Heart left ventricle (tissue), 16 donors: ENCODE data around the gene AGTRAP. TPM values are rescaled to one million over a fixed set of nuclear protein-coding genes. Genes with fewer than 3 reads are reported as not detected.

ENCODE experiments used
- ATAC-seq, 4 donors: fragments of 200-7000 bp; cut with Tn5 transposase; one replicate each; pipeline ENCODE4 v1.9.1; 2020 to 2022; ENCODE audit warnings: moderate library complexity in 4 of 4, mild to moderate bottlenecking in 3 of 4, moderate number of reproducible peaks in 1 of 4
- DNase-seq, 5 donors: peaks; one replicate each; pipeline ENCODE4 v3.0.0-alpha.2; 2020
- H3K27ac ChIP-seq, 12 donors: fragments of 200-600 bp; sonication (generic) in 4 of 12; one replicate each; pipeline versions ENCODE4 v1.5.0 to v1.8.0; 2016 to 2022; ENCODE audit warnings: mild to moderate bottlenecking in 2 of 12
- H3K27me3 ChIP-seq, 9 donors: fragments of 200-600 bp; sonication (generic) in 2 of 9; one replicate each; pipeline versions ENCODE4 v1.5.1 to v1.8.0; 2016 to 2022; ENCODE audit warnings: mild to moderate bottlenecking in 3 of 9
- H3K36me3 ChIP-seq, 9 donors: fragments of 200-600 bp; sonication (generic) in 2 of 9; one replicate each; pipeline versions ENCODE4 v1.5.0 to v1.8.0; 2018 to 2022; ENCODE audit warnings: mild to moderate bottlenecking in 2 of 9
- H3K4me1 ChIP-seq, 12 donors: fragments of 200-600 bp; sonication (generic) in 4 of 12; one replicate each; pipeline versions ENCODE4 v1.5.0 to v1.8.0; 2016 to 2022; ENCODE audit warnings: mild to moderate bottlenecking in 3 of 12
- H3K4me3 ChIP-seq, 12 donors: fragments of 200-600 bp; sonication (generic) in 4 of 12; one replicate each; pipeline versions ENCODE4 v1.5.0 to v1.8.0; 2017 to 2022; ENCODE audit warnings: mild to moderate bottlenecking in 9 of 12, moderate library complexity in 4 of 12
- H3K9me3 ChIP-seq, 12 donors: fragments of 200-600 bp; sonication (generic) in 4 of 12; one replicate each; pipeline versions ENCODE4 v1.5.0 to v1.8.0; 2016 to 2022; ENCODE audit warnings: mild to moderate bottlenecking in 1 of 12
- POLR2A ChIP-seq, 2 donors: fragments of 450-650 bp; IDR thresholded peaks; one replicate each; pipeline ENCODE4 v1.6.1; 2017; ENCODE audit warnings: antibody characterized with exemption in 2 of 2, mild to moderate bottlenecking in 2 of 2, moderate library complexity in 2 of 2
- WGBS, 4 donors: extraction: QIAGEN DNeasy Blood & Tissue Kit in 2 of 4; methylation state at CpG; one replicate each; pipeline versions ENCODE4 v1.1.5 to v1.1.7; 2013 to 2018; 5-methylcytosine and 5-hydroxymethylcytosine counted together
- intact Hi-C, 10 donors: fragments of 100-400 bp; cut with DNase I; formaldehyde crosslinking; loops; one replicate each; pipeline versions ENCODE4 v1.11.1 to v1.14.2; 2022
- polyA plus RNA-seq, 2 donors: library from polyadenylated mRNA; stranded (reverse); fragments of 200-250 nt; gene quantifications; one replicate each; pipeline ENCODE4 v1.2.3, GENCODE V29; 2013
- total RNA-seq, 9 donors: library from RNA; depleted of rRNA in 2 of 9; stranded (reverse); fragments of >200 nt in 2 of 9; fragmentation: NEBNext Ultra II Directional in 3 of 9; extraction: Animal tissue kit (Norgen Biotek cat#: 25700) in 3 of 9; gene quantifications; one replicate each; pipeline versions ENCODE4 v1.1.0 to v1.2.4, GENCODE V29; 2016 to 2023
- TF ChIP-seq, protein P1 (sequence below), 12 donors: fragments of 200-600 bp; sonication (generic) in 4 of 12; IDR thresholded peaks; one replicate each; pipeline versions ENCODE4 v1.5.0 to v1.8.0; 2018 to 2022; ENCODE audit warnings: antibody characterized with exemption in 12 of 12, mild to moderate bottlenecking in 5 of 12
- donor health status: ischemic (EF 13 %, LVEDD 7.1; RV severe dilation, severe dysfunction).
- donor health status: healthy with polysubstance abuse.
- donor health status: DM: no; HTN: yes; CAD: no.
- donor health status: DM: no; HTN: no; CAD: no.
- donor health status: ischemic (EF 25% LVEDD 6.9; RV normal size, moderate dysfunction).
- donor health status: ischemic (EF 25% LVEDD 5.7; RV mildly dilated, moderate dysfunction).
- donor health status: healthy.
- donor health status: DM: yes; HTN: yes; CAD: no.
- donor health status: ischemic (EF 35%, LVEDD 5.7; RV mildly dilated, moderate dysfunction).
- donor health status: nonischemic (EF 11% LVEDD 7.7; RV severe dilation, severe dysfunction).
- donor health status: DM: yes; HTN: yes; CAD: no.
- donor health status: PGD.
- donor health status: ischemic (EF 29% LVEDD 5.4; RV normal size, mild dysfunction).
- donor health status: nonischemic (EF 23%, LVEDD 6.1; RV moderate dilation, normal function).

Gene AGTRAP
- total and polyA plus RNA-seq, 11 donors = 11.8 to 134 (median 24.5) TPM

DNA sequence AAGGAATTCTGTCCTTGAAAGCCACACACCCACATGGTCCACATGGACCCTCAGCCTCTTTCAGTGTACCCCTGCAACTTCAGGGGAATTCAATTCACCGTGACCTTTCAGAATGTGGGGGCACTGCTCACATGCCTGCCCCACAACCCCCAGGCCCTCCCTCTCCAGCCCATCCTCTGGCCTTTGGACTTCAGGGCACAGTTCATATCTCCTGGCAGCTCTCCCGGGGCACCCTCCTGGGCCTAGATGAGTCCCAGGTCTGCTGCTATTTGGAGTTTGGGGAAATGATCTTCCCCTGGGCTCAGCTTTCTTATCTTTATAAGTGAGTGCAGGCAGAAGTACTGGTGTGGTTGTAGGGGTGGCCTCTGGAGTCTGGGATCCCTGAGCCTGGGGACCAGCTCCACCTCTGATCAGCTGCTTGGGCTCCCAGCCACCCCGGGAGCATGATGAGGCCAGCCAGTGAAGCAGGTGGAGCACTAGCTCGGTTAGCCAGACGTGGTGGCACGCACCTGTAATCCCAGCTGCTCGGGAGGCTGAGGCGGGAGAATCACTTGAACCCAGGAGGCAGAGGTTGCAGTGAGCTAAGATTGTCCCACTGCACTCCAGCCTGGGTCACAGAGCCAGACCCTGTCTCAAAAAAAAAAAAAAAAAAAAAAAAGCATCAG lies 41.9 kb downstream of the AGTRAP start:
- Histone ChIP-seq H3K27me3 (no peaks in the 10 kb centered on the region), H3K9me3 (no peaks in the 10 kb centered on the region), H3K36me3 (no peaks in the 10 kb centered on the region), H3K27ac (no peak overlapping the region), H3K4me1 (peaks cover 0 to 4% (median 0%) of the 10 kb centered on the region in 12 donors), H3K4me3 (no peak overlapping the region)
- TF ChIP-seq POLR2A (IDR thresholded peaks at IDR 0.05) = no peak
- TF ChIP-seq, protein P1, sequence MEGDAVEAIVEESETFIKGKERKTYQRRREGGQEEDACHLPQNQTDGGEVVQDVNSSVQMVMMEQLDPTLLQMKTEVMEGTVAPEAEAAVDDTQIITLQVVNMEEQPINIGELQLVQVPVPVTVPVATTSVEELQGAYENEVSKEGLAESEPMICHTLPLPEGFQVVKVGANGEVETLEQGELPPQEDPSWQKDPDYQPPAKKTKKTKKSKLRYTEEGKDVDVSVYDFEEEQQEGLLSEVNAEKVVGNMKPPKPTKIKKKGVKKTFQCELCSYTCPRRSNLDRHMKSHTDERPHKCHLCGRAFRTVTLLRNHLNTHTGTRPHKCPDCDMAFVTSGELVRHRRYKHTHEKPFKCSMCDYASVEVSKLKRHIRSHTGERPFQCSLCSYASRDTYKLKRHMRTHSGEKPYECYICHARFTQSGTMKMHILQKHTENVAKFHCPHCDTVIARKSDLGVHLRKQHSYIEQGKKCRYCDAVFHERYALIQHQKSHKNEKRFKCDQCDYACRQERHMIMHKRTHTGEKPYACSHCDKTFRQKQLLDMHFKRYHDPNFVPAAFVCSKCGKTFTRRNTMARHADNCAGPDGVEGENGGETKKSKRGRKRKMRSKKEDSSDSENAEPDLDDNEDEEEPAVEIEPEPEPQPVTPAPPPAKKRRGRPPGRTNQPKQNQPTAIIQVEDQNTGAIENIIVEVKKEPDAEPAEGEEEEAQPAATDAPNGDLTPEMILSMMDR (IDR thresholded peaks at IDR 0.05) = no peak
- 79 to 91% (median 81%) methylated on average over 6 to 8 of the region's 8 CpGs for WGBS, 4 donors
- intact Hi-C loops = no loop called here
- DNase-seq = no peak
- peak in 1 of 4 donors; percentile 10 for ATAC-seq

DNA sequence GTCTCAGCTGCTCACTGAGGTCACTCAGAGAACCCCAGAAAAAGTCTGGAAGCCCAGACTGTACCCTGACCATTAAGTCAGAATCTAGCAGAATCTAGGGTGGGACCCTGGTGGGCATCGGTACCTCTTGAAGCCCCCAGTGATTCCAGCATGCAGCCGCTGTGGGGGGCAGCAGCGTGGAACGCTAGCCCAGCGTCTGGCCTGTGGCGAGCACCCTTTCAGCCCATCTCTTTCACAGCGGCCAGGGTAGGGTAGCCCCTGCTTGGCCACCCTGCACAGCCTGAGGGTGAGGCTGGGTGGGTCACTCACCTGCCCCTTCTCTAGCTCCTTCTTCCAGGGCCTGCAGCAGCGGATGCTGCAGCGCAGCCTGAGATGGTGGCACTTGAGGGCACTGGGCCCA lies 42.4 kb downstream of the AGTRAP start:
- no peak for ATAC-seq
- WGBS, 4 donors = 86 to 98% (median 96%) methylated on average over 6 to 9 of the region's 9 CpGs
- H3K36me3 ChIP-seq = no peaks in the 10 kb centered on the region
- H3K27ac ChIP-seq = no peak overlapping the region
- no peak overlapping the region for H3K4me3 ChIP-seq
- no peak for DNase-seq
- no peaks in the 10 kb centered on the region for H3K9me3 ChIP-seq
- peaks cover 0 to 4% (median 0%) of the 10 kb centered on the region in 12 donors for H3K4me1 ChIP-seq
- intact Hi-C loops = no loop called here
- H3K27me3 ChIP-seq = no peaks in the 10 kb centered on the region
- no peak for TF ChIP-seq POLR2A (IDR thresholded peaks at IDR 0.05)
- TF ChIP-seq, protein P1 (IDR thresholded peaks at IDR 0.05) = no peak

- Histone ChIP-seq H3K4me1 (peaks cover 0 to 4% (median 0%) of the 10 kb centered on the region in 12 donors), H3K9me3 (no peaks in the 10 kb centered on the region), H3K27ac (no peak overlapping the region), H3K27me3 (no peaks in the 10 kb centered on the region), H3K36me3 (no peaks in the 10 kb centered on the region), H3K4me3 (no peak overlapping the region)
- 92 to 95% (median 94%) methylated on average over 15 of the region's 15 CpGs for WGBS, 4 donors
- intact Hi-C loops = no loop called here
- ATAC-seq (no peak), DNase-seq (no peak)
- TF ChIP-seq POLR2A (IDR thresholded peaks at IDR 0.05) = no peak
- TF ChIP-seq, protein P1 (IDR thresholded peaks at IDR 0.05) = no peak
Measured at GRCh38 chr1:11778844-11779623, 43.1 kb downstream of the AGTRAP start.

DNA sequence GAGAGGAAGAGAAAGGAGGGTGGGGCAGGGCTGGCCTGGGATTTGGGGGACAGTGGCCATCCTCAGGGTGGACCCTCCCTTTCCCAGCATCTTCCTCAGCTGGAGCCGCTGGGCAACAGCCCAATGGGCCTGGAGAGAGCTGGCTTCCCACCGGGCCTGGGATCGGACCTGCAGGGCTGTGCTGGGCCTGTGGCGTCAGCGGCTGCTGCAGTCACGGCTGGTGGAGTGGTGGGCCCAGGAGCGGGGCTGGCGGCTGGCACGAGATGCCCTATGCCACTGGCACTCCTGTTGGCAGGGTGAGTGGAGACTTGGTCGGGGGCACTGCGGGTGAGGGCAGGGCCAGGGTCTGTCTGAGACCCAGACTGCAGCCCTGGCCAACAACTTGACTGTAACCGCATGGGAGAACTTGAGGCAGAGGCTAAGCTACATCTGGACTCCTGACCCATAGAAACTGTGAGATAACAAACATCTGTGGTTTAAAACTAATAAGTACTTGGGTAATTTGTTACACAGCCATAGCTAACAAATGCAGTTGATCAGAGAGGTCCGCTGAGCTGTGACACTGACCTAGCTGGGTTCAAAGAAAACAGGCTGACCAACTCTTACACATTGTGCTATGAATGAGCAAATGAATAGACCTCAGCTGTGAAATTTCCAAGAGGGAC lies 43.9 kb downstream of the AGTRAP start:
- Histone ChIP-seq H3K36me3 (no peaks in the 10 kb centered on the region), H3K27me3 (no peaks in the 10 kb centered on the region), H3K9me3 (no peaks in the 10 kb centered on the region), H3K4me1 (peaks cover 0 to 10% (median 5%) of the 10 kb centered on the region in 12 donors), H3K4me3 (no peak overlapping the region), H3K27ac (no peak overlapping the region)
- 86 to 90% (median 88%) methylated on average over 12 to 13 of the region's 13 CpGs for WGBS, 4 donors
- DNase-seq = no peak
- TF ChIP-seq, protein P1 (IDR thresholded peaks at IDR 0.05) = no peak
- TF ChIP-seq POLR2A (IDR thresholded peaks at IDR 0.05) = no peak
- intact Hi-C loops = loop anchor here in 2 of 10 donors (5.0 to 10.0 kb wide), 2 partner anchors 43 to 45 kb away; partner anchors contain the start of gene AGTRAP (in 2 of the 2)
- ATAC-seq = no peak
